Activated naive CD4-positive, alpha-beta T cell treated with anti-CD3 and anti-CD28 coated beads, Interleukin-2, amount 10 ng/mL, durations not matched to agents 7 days and 5 days (primary cell): Measurements from ENCODE around the gene FAM83F.

ENCODE experiments used
- CTCF ChIA-PET: fragments of 350-600 bp; sonication (Branson Sonifier 250); formaldehyde crosslinking; loops from one replicate; lab custom pipeline; 2021; ENCODE audit warnings: antibody characterized with exemption; lab: Charles Lee
- DNase-seq: peaks from one replicate; pipeline ENCODE4 v3.0.0-alpha.2; 2020
- H3K27ac Mint-ChIP-seq: one replicate; pipeline ENCODE4 v1.8.0; 2021; ENCODE audit warnings: mild to moderate bottlenecking, moderate library complexity, mixed read lengths
- H3K27me3 Mint-ChIP-seq: one replicate; pipeline ENCODE4 v1.8.0; 2021; ENCODE audit warnings: mild to moderate bottlenecking, mixed read lengths
- H3K36me3 Mint-ChIP-seq: one replicate; pipeline ENCODE4 v1.8.0; 2021; ENCODE audit warnings: mixed read lengths
- H3K4me1 Mint-ChIP-seq: one replicate; pipeline ENCODE4 v1.8.0; 2021; ENCODE audit warnings: mixed read lengths
- H3K4me3 Mint-ChIP-seq: one replicate; pipeline ENCODE4 v1.8.0; 2021; ENCODE audit warnings: mild to moderate bottlenecking, moderate library complexity, mixed read lengths
- H3K9me3 Mint-ChIP-seq: one replicate; pipeline ENCODE4 v1.8.0; 2021; ENCODE audit warnings: mixed read lengths

The FAM83F gene

GRCh38 chr22:39973656-39974055 is 21.1 kb upstream of the FAM83F start:
- no peaks in the 10 kb centered on the region for H3K27me3 Mint-ChIP-seq
- no peak for DNase-seq
- H3K27ac Mint-ChIP-seq: no peak overlapping the region
- H3K36me3 Mint-ChIP-seq: peaks cover 79% of the 10 kb centered on the region
- H3K4me3 Mint-ChIP-seq: no peak overlapping the region
- CTCF ChIA-PET: no interaction called here
- no peaks in the 10 kb centered on the region for H3K4me1 Mint-ChIP-seq
- no peaks in the 10 kb centered on the region for H3K9me3 Mint-ChIP-seq

- Mint-ChIP-seq H3K27me3 (no peaks in the 10 kb centered on the region), H3K36me3 (peaks cover 77% of the 10 kb centered on the region), H3K4me1 (peaks cover 3% of the 10 kb centered on the region), H3K27ac (no peak overlapping the region), H3K9me3 (no peaks in the 10 kb centered on the region), H3K4me3 (no peak overlapping the region)
- CTCF ChIA-PET: no interaction called here
- no peak for DNase-seq
These were observed 20.7 kb upstream of the FAM83F start for GRCh38 chr22:39974065-39974464.

- peaks cover 8% of the 10 kb centered on the region for H3K27me3 Mint-ChIP-seq
- H3K4me3 Mint-ChIP-seq: no peak overlapping the region
- no peak for DNase-seq
- no peaks in the 10 kb centered on the region for H3K9me3 Mint-ChIP-seq
- CTCF ChIA-PET: no interaction called here
- peaks cover 39% of the 10 kb centered on the region for H3K36me3 Mint-ChIP-seq
- H3K4me1 Mint-ChIP-seq: peaks cover 18% of the 10 kb centered on the region
- H3K27ac Mint-ChIP-seq: peak overlapping the region; percentile 1
These were observed 15.7 kb upstream of the FAM83F start for GRCh38 chr22:39979048-39979447.

GRCh38 chr22:39979458-39979857 is 15.3 kb upstream of the FAM83F start:
- peaks cover 38% of the 10 kb centered on the region for H3K36me3 Mint-ChIP-seq
- peaks cover 10% of the 10 kb centered on the region for H3K27me3 Mint-ChIP-seq
- H3K4me1 Mint-ChIP-seq: peaks cover 22% of the 10 kb centered on the region
- DNase-seq: no peak
- no peaks in the 10 kb centered on the region for H3K9me3 Mint-ChIP-seq
- no peak overlapping the region for H3K4me3 Mint-ChIP-seq
- H3K27ac Mint-ChIP-seq: peak overlapping the region; percentile 1
- CTCF ChIA-PET: no interaction called here

GRCh38 chr22:39980596-39980995 is 14.2 kb upstream of the FAM83F start:
- DNase-seq: no peak
- peaks cover 32% of the 10 kb centered on the region for H3K4me1 Mint-ChIP-seq
- H3K9me3 Mint-ChIP-seq: no peaks in the 10 kb centered on the region
- CTCF ChIA-PET: interaction anchor here (1.1 kb wide), 1 partner anchor 446 kb away, joined by 3 read pairs; no protein-coding TSS in a partner anchor
- H3K4me3 Mint-ChIP-seq: no peak overlapping the region
- H3K27ac Mint-ChIP-seq: no peak overlapping the region
- peaks cover 21% of the 10 kb centered on the region for H3K27me3 Mint-ChIP-seq
- H3K36me3 Mint-ChIP-seq: peaks cover 31% of the 10 kb centered on the region

- Mint-ChIP-seq H3K4me3 (no peak overlapping the region), H3K27me3 (peaks cover 35% of the 10 kb centered on the region), H3K27ac (peak overlapping the region; percentile 12), H3K9me3 (no peaks in the 10 kb centered on the region), H3K36me3 (peaks cover 6% of the 10 kb centered on the region), H3K4me1 (peaks cover 41% of the 10 kb centered on the region)
- DNase-seq: no peak
- CTCF ChIA-PET: no interaction called here
These were observed 11.4 kb upstream of the FAM83F start for GRCh38 chr22:39983346-39983745.

- Mint-ChIP-seq H3K4me3 (no peak overlapping the region), H3K27me3 (peaks cover 41% of the 10 kb centered on the region), H3K9me3 (no peaks in the 10 kb centered on the region), H3K4me1 (peaks cover 38% of the 10 kb centered on the region), H3K27ac (no peak overlapping the region), H3K36me3 (peaks cover 3% of the 10 kb centered on the region)
- CTCF ChIA-PET: interaction anchor here (1.4 kb wide), 1 partner anchor 40 kb away, joined by 6 read pairs; no protein-coding TSS in a partner anchor
- DNase-seq: no peak
These were observed 10.7 kb upstream of the FAM83F start for GRCh38 chr22:39984006-39984405.

GRCh38 chr22:39984746-39985145 is 10.0 kb upstream of the FAM83F start:
- CTCF ChIA-PET: interaction anchor here (0.6 to 1.4 kb wide), 2 partner anchors 40 to 302 kb away, joined by 3 to 6 read pairs; no protein-coding TSS in a partner anchor
- Mint-ChIP-seq H3K36me3 (peaks cover 2% of the 10 kb centered on the region), H3K4me1 (peaks cover 32% of the 10 kb centered on the region)

GRCh38 chr22:39985383-39986035 is 9.2 kb upstream of the FAM83F start:
- Mint-ChIP-seq H3K27me3 (peaks cover 51% of the 10 kb centered on the region), H3K4me1 (peaks cover 26% of the 10 kb centered on the region), H3K9me3 (no peaks in the 10 kb centered on the region), H3K27ac (peak overlapping the region; percentile 20), H3K4me3 (no peak overlapping the region), H3K36me3 (peaks cover 2% of the 10 kb centered on the region)
- DNase-seq: peak; percentile 35
- CTCF ChIA-PET: interaction anchor here (0.6 to 1.0 kb wide), 2 partner anchors 11 to 301 kb away, joined by 3 read pairs; no protein-coding TSS in a partner anchor

More at GRCh38 chr22:39984746-39985145, 10.0 kb upstream of the FAM83F start:
- DNase-seq: no peak
- Mint-ChIP-seq H3K4me3 (no peak overlapping the region), H3K9me3 (no peaks in the 10 kb centered on the region), H3K27ac (no peak overlapping the region), H3K27me3 (peaks cover 49% of the 10 kb centered on the region)

- Mint-ChIP-seq H3K27ac (no peak overlapping the region), H3K9me3 (no peaks in the 10 kb centered on the region), H3K36me3 (peaks cover 2% of the 10 kb centered on the region)
These were observed 6.2 kb upstream of the FAM83F start for GRCh38 chr22:39988386-39989114.

GRCh38 chr22:39989633-39990032 is 5.1 kb upstream of the FAM83F start:
- no peak for DNase-seq
- H3K4me1 Mint-ChIP-seq: peaks cover 26% of the 10 kb centered on the region
- H3K27ac Mint-ChIP-seq: no peak overlapping the region
- H3K4me3 Mint-ChIP-seq: no peak overlapping the region
- H3K9me3 Mint-ChIP-seq: no peaks in the 10 kb centered on the region
- CTCF ChIA-PET: no interaction called here
- peaks cover 2% of the 10 kb centered on the region for H3K36me3 Mint-ChIP-seq
- peaks cover 71% of the 10 kb centered on the region for H3K27me3 Mint-ChIP-seq

More at GRCh38 chr22:39988386-39989114, 6.2 kb upstream of the FAM83F start:
- H3K4me3 Mint-ChIP-seq: no peak overlapping the region
- peaks cover 26% of the 10 kb centered on the region for H3K4me1 Mint-ChIP-seq
- DNase-seq: no peak
- CTCF ChIA-PET: no interaction called here
- H3K27me3 Mint-ChIP-seq: peaks cover 68% of the 10 kb centered on the region

GRCh38 chr22:39990686-39991085 is 4.1 kb upstream of the FAM83F start:
- CTCF ChIA-PET: interaction anchor here (1.9 kb wide), 1 partner anchor 34 kb away, joined by 5 read pairs; no protein-coding TSS in a partner anchor
- H3K36me3 Mint-ChIP-seq: no peaks in the 10 kb centered on the region
- H3K27ac Mint-ChIP-seq: no peak overlapping the region
- peaks cover 15% of the 10 kb centered on the region for H3K4me1 Mint-ChIP-seq
- no peak overlapping the region for H3K4me3 Mint-ChIP-seq
- no peak for DNase-seq
- H3K27me3 Mint-ChIP-seq: peaks cover 67% of the 10 kb centered on the region
- no peaks in the 10 kb centered on the region for H3K9me3 Mint-ChIP-seq

GRCh38 chr22:39991159-39991860 is 3.4 kb upstream of the FAM83F start:
- DNase-seq: no peak
- peaks cover 72% of the 10 kb centered on the region for H3K27me3 Mint-ChIP-seq
- CTCF ChIA-PET: interaction anchor here (1.9 kb wide), 1 partner anchor 33 kb away, joined by 5 read pairs; no protein-coding TSS in a partner anchor
- H3K4me1 Mint-ChIP-seq: peaks cover 9% of the 10 kb centered on the region
- no peak overlapping the region for H3K4me3 Mint-ChIP-seq
- H3K36me3 Mint-ChIP-seq: no peaks in the 10 kb centered on the region
- H3K9me3 Mint-ChIP-seq: no peaks in the 10 kb centered on the region
- H3K27ac Mint-ChIP-seq: no peak overlapping the region
